GM18511 (cell line): Measurements from ENCODE around the gene ZIC3.

ENCODE experiments used
- ATAC-seq: cut with Tn5 transposase; IDR thresholded peaks from one replicate; pipeline ENCODE4 v1.9.1; 2021; ENCODE audit warnings: mild to moderate bottlenecking, moderate library complexity; ENCODE audit not compliant: unreplicated experiment

Gene ZIC3

DNA sequence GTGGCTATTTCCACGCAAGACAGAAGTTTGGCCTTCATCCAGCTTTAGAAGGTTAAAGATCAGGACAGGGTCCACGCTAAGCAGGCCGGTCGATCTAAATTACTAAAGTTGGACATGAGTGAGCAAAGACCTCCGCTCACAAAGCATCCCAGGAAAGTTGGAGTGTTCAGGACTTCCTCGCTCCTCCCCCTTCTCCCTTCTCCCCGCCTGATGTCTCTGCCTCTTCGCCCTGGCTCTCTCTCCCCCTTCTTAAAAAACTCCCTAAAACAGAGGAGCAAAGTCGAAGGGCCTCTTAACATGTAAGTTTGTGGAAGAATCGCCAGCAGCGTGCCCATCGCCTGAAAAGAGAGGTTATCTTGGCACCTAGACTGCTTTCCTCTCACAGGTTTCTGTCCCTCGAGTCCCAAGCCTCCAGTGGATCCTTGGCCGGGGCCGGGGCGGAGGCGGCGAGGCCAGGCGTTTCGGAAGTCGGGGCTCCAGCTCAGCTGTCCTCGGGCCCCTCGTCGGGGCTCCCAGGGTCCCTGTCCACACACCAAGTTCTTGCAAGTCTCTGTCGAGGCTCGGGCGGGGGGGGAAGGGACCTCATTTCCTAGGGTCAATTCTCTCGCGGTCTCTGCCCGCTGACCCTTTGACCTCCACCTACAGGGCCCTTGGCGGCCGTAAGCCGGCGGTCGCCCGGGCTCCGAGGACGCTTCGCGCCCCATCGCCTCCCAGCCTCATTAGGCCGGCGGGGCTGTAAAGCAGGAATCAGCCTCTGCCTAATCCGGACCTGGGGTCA lies 7.6 kb downstream of the ZIC3 start:
- ATAC-seq, result no peak

DNA sequence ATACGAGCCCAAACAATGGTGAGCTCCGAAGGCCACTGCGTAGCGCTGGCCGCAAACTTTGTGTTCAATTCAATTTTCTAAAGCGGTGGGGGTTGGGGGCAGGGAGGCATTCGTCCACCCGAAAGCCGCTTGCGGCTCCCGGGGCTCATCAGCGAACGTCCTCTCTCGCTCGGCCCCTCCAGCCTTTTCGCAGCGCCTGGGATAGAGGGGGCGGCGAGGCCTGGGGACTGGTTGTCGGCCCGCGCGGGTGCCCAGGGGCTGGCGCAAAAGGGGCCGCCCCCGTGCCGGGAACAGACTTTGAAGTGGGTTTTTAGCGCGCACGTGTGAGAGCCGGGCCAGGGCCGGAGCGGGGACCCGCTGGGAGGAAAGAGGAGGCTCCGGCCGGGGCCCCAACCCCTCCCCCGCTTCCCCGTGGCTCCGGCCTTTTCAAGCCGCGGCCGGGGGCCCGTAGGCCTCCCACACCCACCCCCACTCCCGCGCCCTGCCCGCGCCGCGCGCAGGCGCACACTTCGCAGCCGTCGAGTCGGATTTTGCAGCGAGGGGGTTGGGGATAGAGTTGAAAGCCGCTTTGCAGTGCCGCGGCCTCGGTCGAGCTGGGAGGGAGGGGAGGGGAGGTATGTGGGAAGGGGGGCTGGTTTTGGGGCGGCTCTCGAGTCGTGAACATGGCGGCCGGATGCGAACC lies 8.3 kb downstream of the ZIC3 start:
- ATAC-seq, result no peak

DNA sequence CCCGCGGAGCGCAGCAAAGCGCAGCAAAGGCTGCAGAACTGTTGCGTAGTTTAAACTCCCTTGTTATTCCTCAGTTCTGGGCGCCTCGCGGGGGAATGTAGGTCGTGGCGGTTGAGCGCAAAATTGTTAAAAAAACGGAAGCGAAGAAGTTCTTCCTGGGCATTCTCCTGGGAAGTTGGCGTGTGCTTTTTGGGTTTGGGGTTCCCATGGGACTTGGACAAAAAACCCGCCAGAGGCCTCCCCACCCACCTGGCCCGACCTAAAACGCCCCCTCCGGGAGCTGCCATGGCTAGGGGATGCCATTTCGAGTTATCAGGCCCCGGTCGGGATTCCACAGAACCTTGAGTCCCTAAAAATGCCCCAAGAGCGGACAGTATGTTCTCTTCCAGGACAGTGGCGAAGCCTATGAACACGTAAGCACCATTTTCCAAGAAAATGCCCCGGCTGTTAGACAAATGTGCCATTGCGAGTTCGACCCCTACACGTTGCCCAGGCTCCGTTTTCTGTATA lies 8.9 kb downstream of the ZIC3 start:
- ATAC-seq, result no peak

DNA sequence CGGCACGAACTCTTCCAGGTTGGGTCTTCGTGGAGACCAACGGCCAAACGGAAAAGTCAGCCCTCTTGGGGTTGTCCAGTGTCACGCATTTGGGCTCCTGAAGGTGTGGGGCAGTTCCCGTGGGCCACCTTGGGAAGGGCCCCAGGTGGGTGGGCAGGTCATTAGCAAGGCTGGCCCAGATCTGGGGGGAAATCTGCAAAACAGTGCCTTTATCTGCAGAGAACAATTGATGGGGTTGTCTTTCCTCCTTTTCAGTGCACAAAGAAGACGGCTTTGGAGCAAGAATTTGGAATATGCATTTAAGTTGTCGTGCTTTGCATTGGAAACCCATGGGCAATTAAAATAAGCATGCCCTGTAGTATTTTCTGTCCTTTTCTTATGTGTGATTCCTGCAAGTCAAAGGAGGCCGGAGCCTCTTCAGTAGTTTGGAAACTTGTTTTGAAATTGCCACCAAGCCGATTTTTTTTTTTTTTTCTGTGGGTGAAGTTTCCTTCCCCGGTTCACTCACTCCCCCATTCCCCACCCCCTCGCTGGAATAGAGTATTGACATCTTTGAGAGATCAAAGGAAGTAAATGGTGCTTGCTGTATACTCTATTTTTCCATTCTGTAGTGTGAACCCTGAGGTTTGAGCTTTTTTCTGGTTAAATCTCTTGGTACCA lies 9.8 kb downstream of the ZIC3 start:
- no peak for ATAC-seq

DNA sequence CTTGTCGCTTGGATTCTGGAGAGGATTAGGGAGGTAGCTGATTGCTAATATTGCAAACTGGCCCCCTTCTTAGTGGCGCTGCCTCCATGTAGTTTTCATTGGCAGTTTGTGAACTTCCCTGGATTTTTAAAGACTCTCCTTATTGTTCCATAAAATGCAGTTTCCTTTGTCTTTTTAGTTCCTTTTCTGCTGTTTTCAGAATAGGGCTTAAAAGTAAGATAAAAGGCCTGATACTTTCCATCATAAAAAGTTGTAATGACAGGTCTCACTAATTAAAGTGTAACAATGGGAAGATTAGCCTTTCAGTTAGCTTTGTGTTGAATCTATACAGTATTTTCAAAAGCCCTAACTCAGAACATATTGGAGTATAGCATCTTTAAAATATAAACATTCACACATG lies 21.2 kb downstream of the ZIC3 start:
- no peak for ATAC-seq

DNA sequence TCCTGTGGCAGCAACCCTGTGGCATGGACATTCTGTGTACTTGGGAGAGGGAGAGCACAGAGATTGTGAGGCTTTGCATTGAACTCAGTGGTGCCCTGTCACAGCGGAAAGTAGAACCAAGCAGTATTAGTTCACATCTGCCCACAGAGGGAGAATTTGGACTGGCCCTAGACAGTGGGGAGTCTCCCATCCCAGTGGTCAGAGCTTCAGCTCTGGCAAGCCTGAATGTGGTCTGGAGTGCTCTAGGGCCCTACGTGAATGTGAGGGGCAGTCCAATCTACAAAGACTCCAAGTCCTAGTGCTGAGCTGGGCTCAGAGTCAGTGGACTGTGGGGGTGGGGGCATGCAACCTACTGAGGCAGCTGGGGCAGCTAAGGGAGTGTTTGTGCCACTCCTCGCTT lies 34.8 kb downstream of the ZIC3 start:
- no peak for ATAC-seq
